HEK293 (cell line): ENCODE results near the gene PLA2G5.
"Not testable (repeated sequence)": the region's sequence is repeated elsewhere in the genome, so short reads cannot be mapped to it uniquely, and the experiment has no call there.

Source experiments
- CTCF ChIA-PET: fragments of 350-600 bp; formaldehyde crosslinking; extraction: SDS; loops from one replicate; lab custom pipeline; 2021; ENCODE audit warnings: antibody characterized with exemption; lab: Yijun Ruan, JAX
- POLR2A ChIA-PET: fragments of 300-600 bp; formaldehyde crosslinking; extraction: SDS; loops from one replicate; lab custom pipeline; 2020; ENCODE audit warnings: antibody characterized with exemption, inconsistent platforms; lab: Yijun Ruan, JAX
- H3K27ac ChIP-seq: fragments of 200-500 bp; sonication (Bioruptor generic); 2 replicates; pipeline ENCODE4 v1.5.1; 2014; ENCODE audit warnings: low read depth, low read length, control low read depth, inconsistent platforms; ENCODE audit errors: extremely low read depth
- H3K36me3 ChIP-seq, 2 experiments: fragments of 200-500 bp in 1 of 2; sonication (Bioruptor generic) in 1 of 2; 1 replicate in 1 of 2; 2 replicates in 1 of 2; pipeline ENCODE4 v1.5.1; 2014 to 2017; ENCODE audit warnings: inconsistent platforms in 2 of 2, low read length in 2 of 2; ENCODE audit not compliant: control insufficient read depth in 2 of 2, insufficient read depth in 1 of 2
- H3K4me1 ChIP-seq: fragments of 200-500 bp; sonication (Bioruptor generic); 2 replicates; pipeline ENCODE4 v1.5.1; 2014; ENCODE audit warnings: mild to moderate bottlenecking, low read length, inconsistent platforms; ENCODE audit not compliant: control insufficient read depth, insufficient read depth
- H3K4me3 ChIP-seq: 2 replicates; pipeline ENCODE4 v1.5.1; 2011; ENCODE audit warnings: low read depth, mild to moderate bottlenecking, control low read depth, low read length, moderate library complexity
- H3K9me3 ChIP-seq: fragments of 200-500 bp; sonication (Bioruptor generic); 2 replicates; pipeline ENCODE4 v1.5.1; 2014; ENCODE audit warnings: low read depth, low read length, inconsistent platforms; ENCODE audit not compliant: control insufficient read depth, insufficient read depth
- OSR2 ChIP-seq: fragments of 450-650 bp; formaldehyde crosslinking; IDR thresholded peaks from 2 replicates; pipeline ENCODE4 v1.5.1; 2016; ENCODE audit warnings: missing biosample characterization, missing genetic modification characterization
- PATZ1 ChIP-seq: fragments of 450-650 bp; formaldehyde crosslinking; IDR thresholded peaks from 2 replicates; pipeline ENCODE4 v1.5.1; 2016; ENCODE audit warnings: missing biosample characterization, missing genetic modification characterization
- SP7 ChIP-seq: fragments of 450-650 bp; formaldehyde crosslinking; IDR thresholded peaks from 2 replicates; pipeline ENCODE4 v1.5.1; 2016; ENCODE audit warnings: missing biosample characterization, missing genetic modification characterization
- ZBTB17 ChIP-seq: fragments of 450-650 bp; formaldehyde crosslinking; IDR thresholded peaks from 2 replicates; pipeline ENCODE4 v1.5.1; 2016; ENCODE audit warnings: missing biosample characterization, missing genetic modification characterization
- ZBTB21 ChIP-seq: fragments of 450-650 bp; formaldehyde crosslinking; IDR thresholded peaks from 2 replicates; pipeline ENCODE4 v1.5.1; 2017; ENCODE audit warnings: missing biosample characterization, missing genetic modification characterization
- ZNF112 ChIP-seq: fragments of 450-650 bp; formaldehyde crosslinking; IDR thresholded peaks from 2 replicates; pipeline ENCODE4 v1.5.0; 2017; ENCODE audit warnings: missing biosample characterization, missing genetic modification characterization
- ZNF138 ChIP-seq: fragments of 450-650 bp; formaldehyde crosslinking; IDR thresholded peaks from 2 replicates; pipeline ENCODE4 v1.5.1; 2016; ENCODE audit warnings: missing biosample characterization, missing genetic modification characterization, borderline replicate concordance
- ZNF211 ChIP-seq: fragments of 450-650 bp; formaldehyde crosslinking; IDR thresholded peaks from 2 replicates; pipeline ENCODE4 v1.5.1; 2016; ENCODE audit warnings: low read depth, missing biosample characterization, missing genetic modification characterization
- ZNF248 ChIP-seq: fragments of 450-650 bp; formaldehyde crosslinking; IDR thresholded peaks from 2 replicates; pipeline ENCODE4 v1.5.1; 2017; ENCODE audit warnings: missing biosample characterization, missing genetic modification characterization
- ZNF266 ChIP-seq: fragments of 450-650 bp; formaldehyde crosslinking; IDR thresholded peaks from 2 replicates; pipeline ENCODE4 v1.5.1; 2016; ENCODE audit warnings: missing biosample characterization, missing genetic modification characterization, low read depth
- ZNF280D ChIP-seq: fragments of 450-650 bp; formaldehyde crosslinking; IDR thresholded peaks from 2 replicates; pipeline ENCODE4 v1.5.1; 2016; ENCODE audit warnings: missing biosample characterization, missing genetic modification characterization
- ZNF302 ChIP-seq: fragments of 450-650 bp; formaldehyde crosslinking; IDR thresholded peaks from 2 replicates; pipeline ENCODE4 v1.5.1; 2016; ENCODE audit warnings: missing biosample characterization, missing genetic modification characterization, low read depth
- ZNF354C ChIP-seq: fragments of 450-650 bp; formaldehyde crosslinking; IDR thresholded peaks from 2 replicates; pipeline ENCODE4 v1.5.1; 2016; ENCODE audit warnings: missing biosample characterization, missing genetic modification characterization, low read depth, borderline replicate concordance
- ZNF585B ChIP-seq: fragments of 450-650 bp; formaldehyde crosslinking; IDR thresholded peaks from 2 replicates; pipeline ENCODE4 v1.5.1; 2016; ENCODE audit warnings: missing biosample characterization, missing genetic modification characterization
- ZNF701 ChIP-seq: fragments of 450-650 bp; formaldehyde crosslinking; IDR thresholded peaks from 2 replicates; pipeline ENCODE4 v1.5.1; 2016; ENCODE audit warnings: missing biosample characterization, missing genetic modification characterization
- ZNF704 ChIP-seq: fragments of 450-650 bp; formaldehyde crosslinking; IDR thresholded peaks from 2 replicates; pipeline ENCODE4 v1.5.1; 2016; ENCODE audit warnings: missing biosample characterization, missing genetic modification characterization
- ZNF785 ChIP-seq: fragments of 450-650 bp; formaldehyde crosslinking; IDR thresholded peaks from 2 replicates; pipeline ENCODE4 v1.5.1; 2016; ENCODE audit warnings: missing biosample characterization, missing genetic modification characterization
- ZSCAN16 ChIP-seq: fragments of 450-650 bp; formaldehyde crosslinking; IDR thresholded peaks from 2 replicates; pipeline ENCODE4 v1.5.1; 2016; ENCODE audit warnings: missing biosample characterization, missing genetic modification characterization

The PLA2G5 gene

GRCh38 chr1:20126041-20126805, 56.2 kb downstream of the PLA2G5 start:
- H3K36me3 ChIP-seq = no peaks in the 10 kb centered on the region
- H3K4me1 ChIP-seq = no peaks in the 10 kb centered on the region
- no peak overlapping the region for H3K27ac ChIP-seq
- no peaks in the 10 kb centered on the region for H3K9me3 ChIP-seq
- TF ChIP-seq ZSCAN16 (no peak), PATZ1 (tag by site-specific recombination) (no peak), ZNF280D (no peak), ZNF211 (no peak), ZNF701 (tag by site-specific recombination) (no peak), ZNF302 (tag by site-specific recombination) (no peak), ZBTB17 (no peak), SP7 (tag by site-specific recombination) (no peak), ZNF248 (tag by site-specific recombination) (no peak)
- TF ChIP-seq, all 188 proteins: peak for 0
- ChIA-PET CTCF (interaction anchor here (1.5 kb wide), 1 partner anchor 25 kb away, joined by 5 read pairs; no protein-coding TSS in a partner anchor), POLR2A (interaction anchor here (0.6 kb wide), 1 partner anchor 18 kb away, joined by 3 read pairs; no protein-coding TSS in a partner anchor)
- H3K4me3 ChIP-seq = no peak overlapping the region

- no peak overlapping the region for H3K27ac ChIP-seq
- ChIA-PET CTCF (interaction anchor here (1.5 kb wide), 1 partner anchor 25 kb away, joined by 5 read pairs; no protein-coding TSS in a partner anchor), POLR2A (interaction anchor here (0.6 kb wide), 1 partner anchor 19 kb away, joined by 3 read pairs; no protein-coding TSS in a partner anchor)
- no peaks in the 10 kb centered on the region for H3K36me3 ChIP-seq
- TF ChIP-seq ZBTB21 (tag by site-specific recombination) (no peak), ZNF704 (tag by site-specific recombination) (no peak), ZNF248 (tag by site-specific recombination) (no peak), ZNF354C (no peak), ZNF701 (tag by site-specific recombination) (no peak), ZNF138 (no peak), ZNF785 (no peak), ZNF211 (no peak), ZNF266 (tag by site-specific recombination) (no peak), OSR2 (tag by site-specific recombination) (no peak), ZNF585B (tag by site-specific recombination) (no peak), ZNF112 (tag by site-specific recombination) (no peak)
- H3K4me3 ChIP-seq = no peak overlapping the region
- H3K9me3 ChIP-seq = no peaks in the 10 kb centered on the region
- H3K4me1 ChIP-seq = no peaks in the 10 kb centered on the region
Observed at GRCh38 chr1:20126806-20127440, 56.9 kb downstream of the PLA2G5 start.

- H3K4me3 ChIP-seq, POLR2A ChIA-PET, H3K4me1 ChIP-seq, H3K36me3 ChIP-seq, H3K27ac ChIP-seq, H3K9me3 ChIP-seq: not testable (repeated sequence)
- CTCF ChIA-PET = interaction anchor here (0.6 kb wide), 1 partner anchor 43 kb away, joined by 5 read pairs; no protein-coding TSS in a partner anchor
Observed at GRCh38 chr1:20130518-20130917, 60.5 kb downstream of the PLA2G5 start.
